Peyer's patch (tissue), 4 donors: ENCODE results near the gene SNTG2. TPM values are rescaled to one million over a fixed set of nuclear protein-coding genes. Genes with fewer than 3 reads are reported as not detected.

Experiments
- DNase-seq, 3 donors: peaks; one replicate each; pipeline ENCODE4 v3.0.0-alpha.2; 2017 to 2019
- H3K27ac ChIP-seq, 4 donors: fragments of 200-600 bp; sonication (generic); one replicate each; pipeline ENCODE4 v1.5.1; 2016 to 2019
- H3K27me3 ChIP-seq, 2 donors: fragments of 200-600 bp; sonication (generic); one replicate each; pipeline ENCODE4 v1.5.1; 2019
- H3K36me3 ChIP-seq, 3 donors: fragments of 200-600 bp; sonication (generic); one replicate each; pipeline ENCODE4 v1.5.1; 2016 to 2019
- H3K4me1 ChIP-seq, 4 donors: fragments of 200-600 bp; sonication (generic); one replicate each; pipeline ENCODE4 v1.5.1; 2016 to 2019
- H3K4me3 ChIP-seq, 4 donors: fragments of 200-600 bp; sonication (generic); 1 replicate in 3 of 4; 2 replicates in 1 of 4; pipeline ENCODE4 v1.5.1; 2016 to 2019; ENCODE audit warnings: mild to moderate bottlenecking in 1 of 4
- H3K9me3 ChIP-seq, 4 donors: fragments of 200-600 bp; sonication (generic); one replicate each; pipeline ENCODE4 v1.5.1; 2016 to 2019; ENCODE audit warnings: mild to moderate bottlenecking in 1 of 4
- CTCF ChIP-seq, 6 experiments: fragments of 450-650 bp in 4 of 6; fragments of 200-600 bp in 2 of 6; sonication (generic) in 1 of 6; IDR thresholded peaks; one replicate each; pipeline ENCODE4 v1.5.1; 2017 to 2019; ENCODE audit warnings: antibody characterized with exemption in 6 of 6, mild to moderate bottlenecking in 3 of 6, moderate library complexity in 1 of 6
- POLR2A ChIP-seq, 2 donors: fragments of 450-650 bp; IDR thresholded peaks; one replicate each; pipeline ENCODE4 v1.5.1; 2017; ENCODE audit warnings: antibody characterized with exemption in 2 of 2, mild to moderate bottlenecking in 2 of 2, moderate library complexity in 2 of 2
- total RNA-seq, 4 donors: library from RNA; depleted of rRNA; stranded (reverse); fragments of >200 nt; gene quantifications; one replicate each; pipeline ENCODE4 v1.1.0, GENCODE V29; 2016

SNTG2 gene
- total RNA-seq, 4 donors from 2014 or later, result 1.8 to 65.2 (median 3.9) TPM

DNA sequence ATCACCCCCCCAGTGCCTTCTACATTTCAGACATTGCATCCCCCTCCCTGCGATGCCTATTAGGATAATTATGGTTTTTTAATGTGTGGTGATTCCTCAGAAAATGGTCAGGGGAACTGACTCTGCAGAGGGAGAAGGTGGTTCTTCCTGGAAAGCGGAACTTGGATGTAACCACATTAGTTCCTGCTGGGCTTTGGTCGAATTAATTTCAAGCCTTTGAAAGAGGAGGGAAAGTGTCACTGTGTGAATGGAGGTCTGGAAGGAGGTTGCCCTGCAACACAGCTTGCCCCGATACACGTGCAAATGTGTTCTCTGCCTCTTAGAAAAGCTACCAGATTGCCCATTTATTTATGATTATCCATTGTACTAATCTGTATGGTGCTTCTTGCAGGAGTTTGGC, 399.5 kb downstream of the SNTG2 start:
- Histone ChIP-seq H3K4me3 (no peak overlapping the region), H3K4me1 (no peaks in the 10 kb centered on the region), H3K27me3 (no peaks in the 10 kb centered on the region), H3K27ac (no peak overlapping the region), H3K36me3 (no peaks in the 10 kb centered on the region), H3K9me3 (peaks cover 0 to 17% (median 0%) of the 10 kb centered on the region in 4 donors)
- no peak for TF ChIP-seq POLR2A (IDR thresholded peaks at IDR 0.05)
- no peak for DNase-seq

GRCh38 chr2:1353124-1353523, 402.5 kb downstream of the SNTG2 start:
- H3K4me1 ChIP-seq, result no peaks in the 10 kb centered on the region
- TF ChIP-seq POLR2A (IDR thresholded peaks at IDR 0.05) (no peak), CTCF (IDR thresholded peaks at IDR 0.05) (no peak)
- no peaks in the 10 kb centered on the region for H3K36me3 ChIP-seq
- no peak for DNase-seq
- no peak overlapping the region for H3K4me3 ChIP-seq
- H3K9me3 ChIP-seq, result peaks cover 0 to 11% (median 0%) of the 10 kb centered on the region in 4 donors
- no peak overlapping the region for H3K27ac ChIP-seq
- no peaks in the 10 kb centered on the region for H3K27me3 ChIP-seq

DNA sequence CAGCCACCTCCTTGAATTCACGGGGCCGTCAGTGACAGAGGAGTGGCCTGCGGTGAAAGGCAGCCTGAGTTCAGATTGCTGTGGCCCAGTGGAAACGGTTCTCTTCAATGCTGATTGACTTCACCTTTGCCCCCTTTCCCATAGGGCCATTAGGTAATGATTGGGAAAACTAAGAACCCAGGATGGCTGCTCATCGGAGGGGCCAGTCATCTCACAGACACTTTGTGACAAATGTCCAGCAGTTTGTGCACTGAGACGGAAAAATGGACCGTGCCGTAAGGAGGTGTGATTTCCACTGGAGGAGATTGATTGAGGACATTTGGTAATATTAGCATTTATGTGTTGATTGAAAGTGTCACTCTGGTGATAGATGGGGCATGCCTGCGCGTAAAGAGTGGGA, 402.9 kb downstream of the SNTG2 start:
- TF ChIP-seq POLR2A (IDR thresholded peaks at IDR 0.05), result no peak
- TF ChIP-seq CTCF (IDR thresholded peaks at IDR 0.05), result no peak
- no peak overlapping the region for H3K4me3 ChIP-seq
- H3K36me3 ChIP-seq, result no peaks in the 10 kb centered on the region
- no peaks in the 10 kb centered on the region for H3K27me3 ChIP-seq
- peaks cover 0 to 9% (median 0%) of the 10 kb centered on the region in 4 donors for H3K9me3 ChIP-seq
- H3K27ac ChIP-seq, result no peak overlapping the region
- no peak for DNase-seq
- no peaks in the 10 kb centered on the region for H3K4me1 ChIP-seq

GRCh38 chr2:1360144-1360543, 409.5 kb downstream of the SNTG2 start:
- Histone ChIP-seq H3K27ac (no peak overlapping the region), H3K9me3 (peaks cover 0 to 2% (median 0%) of the 10 kb centered on the region in 4 donors), H3K27me3 (no peaks in the 10 kb centered on the region), H3K4me3 (no peak overlapping the region), H3K4me1 (no peaks in the 10 kb centered on the region), H3K36me3 (no peaks in the 10 kb centered on the region)
- no peak for DNase-seq
- no peak for TF ChIP-seq CTCF (IDR thresholded peaks at IDR 0.05)
- TF ChIP-seq POLR2A (IDR thresholded peaks at IDR 0.05), result no peak

- no peak for DNase-seq
- Histone ChIP-seq H3K9me3 (peaks cover 0 to 2% (median 0%) of the 10 kb centered on the region in 4 donors), H3K4me3 (no peak overlapping the region), H3K27ac (no peak overlapping the region), H3K4me1 (no peaks in the 10 kb centered on the region), H3K36me3 (no peaks in the 10 kb centered on the region), H3K27me3 (no peaks in the 10 kb centered on the region)
- TF ChIP-seq CTCF (IDR thresholded peaks at IDR 0.05) (no peak), POLR2A (IDR thresholded peaks at IDR 0.05) (no peak)
Measured at GRCh38 chr2:1360557-1361250, 410.1 kb downstream of the SNTG2 start.

GRCh38 chr2:1363367-1363766, 412.7 kb downstream of the SNTG2 start:
- H3K4me3 ChIP-seq, result no peak overlapping the region
- H3K36me3 ChIP-seq, result no peaks in the 10 kb centered on the region
- TF ChIP-seq POLR2A (IDR thresholded peaks at IDR 0.05) (no peak), CTCF (IDR thresholded peaks at IDR 0.05) (no peak)
- no peak overlapping the region for H3K27ac ChIP-seq
- H3K9me3 ChIP-seq, result peaks cover 0 to 2% (median 0%) of the 10 kb centered on the region in 4 donors
- H3K4me1 ChIP-seq, result no peaks in the 10 kb centered on the region
- no peak for DNase-seq
- no peaks in the 10 kb centered on the region for H3K27me3 ChIP-seq
